NCI-H460 (cell line): ENCODE data around the gene RBFOX1. TPM values are rescaled to one million over a fixed set of nuclear protein-coding genes. Genes with fewer than 3 reads are reported as not detected.

Experiments used
- DNase-seq: peaks from one replicate; pipeline ENCODE4 v3.0.0-alpha.2; 2016; ENCODE audit warnings: low read depth; ENCODE audit errors: extremely low read depth
- total RNA-seq: library from RNA; depleted of rRNA; stranded (reverse); fragments of >200 nt; shearing (Covaris generic); gene quantifications from 2 replicates; pipeline ENCODE4 v1.2.3, GENCODE V29; 2014

The RBFOX1 gene
- total RNA-seq, 1 experiment from 2014 or later: not detected

DNA sequence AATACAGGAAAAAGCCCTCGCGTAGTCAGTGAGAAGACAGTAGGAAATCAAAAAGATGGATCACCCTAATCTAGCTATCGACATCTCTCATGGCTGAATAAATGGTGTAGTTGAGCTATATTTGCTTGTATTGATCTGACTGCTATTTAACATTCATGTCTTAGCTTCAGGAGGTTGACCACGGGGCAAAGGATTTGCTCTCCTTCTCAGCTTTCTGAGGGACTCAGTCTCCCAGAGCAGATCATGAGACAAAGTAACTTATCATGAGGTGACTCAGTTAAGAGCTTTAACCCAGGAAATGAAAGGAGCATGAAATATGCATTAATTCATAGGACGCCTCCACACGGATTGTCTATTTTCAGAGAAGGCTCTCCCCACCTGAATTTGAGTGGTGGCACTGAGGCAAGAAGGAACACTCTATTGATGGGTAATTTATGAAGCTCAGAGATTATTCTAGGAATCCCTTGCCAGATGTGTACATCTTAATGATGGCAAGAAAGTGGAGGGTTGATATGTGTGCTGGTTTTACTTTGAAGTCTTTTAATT lies 608 bp downstream of the RBFOX1 start:
- DNase-seq: no peak

GRCh38 chr16:7334801-7335560 lies 2.3 kb downstream of the RBFOX1 start:
- DNase-seq: no peak

GRCh38 chr16:7335991-7336634 lies 3.5 kb downstream of the RBFOX1 start:
- no peak for DNase-seq

DNA sequence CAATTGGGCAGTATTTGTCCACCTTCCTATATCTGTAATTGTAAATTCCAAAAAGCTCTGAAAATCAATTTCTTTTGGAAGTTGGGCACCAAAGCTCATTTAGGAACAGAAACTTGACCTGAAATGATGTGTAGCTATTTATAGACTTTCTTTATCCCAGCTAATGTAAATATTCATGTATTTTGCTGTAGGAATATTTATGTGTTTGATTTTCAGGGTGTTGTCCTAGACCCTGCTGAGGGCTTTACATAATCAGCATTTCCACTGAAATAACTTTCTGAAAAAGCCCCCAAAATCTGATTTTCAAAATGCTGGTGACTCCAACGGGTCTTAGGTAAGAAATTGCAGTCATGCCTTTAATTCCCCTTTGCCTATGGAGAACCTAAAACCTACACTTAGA lies 4.1 kb downstream of the RBFOX1 start:
- no peak for DNase-seq

DNA sequence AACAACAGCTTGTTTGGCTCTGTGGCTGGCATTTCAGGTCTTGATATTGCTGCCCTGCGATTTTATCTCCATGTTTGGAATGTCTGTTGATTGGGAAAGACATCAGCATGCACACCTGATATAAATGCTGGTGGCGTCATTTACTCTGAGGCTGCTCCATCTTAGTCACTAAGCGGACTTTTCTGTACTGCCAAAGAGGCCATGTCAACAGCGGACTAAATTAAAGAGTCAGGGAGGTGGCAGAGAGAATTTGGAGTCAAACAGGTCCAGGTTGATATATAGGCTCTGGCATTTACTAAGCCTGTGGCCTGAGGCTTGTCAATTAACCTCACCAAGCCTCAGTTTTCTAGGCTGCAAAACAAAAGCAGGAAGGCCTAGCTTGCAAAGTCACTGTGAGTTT lies 6.2 kb downstream of the RBFOX1 start:
- DNase-seq: no peak

DNA sequence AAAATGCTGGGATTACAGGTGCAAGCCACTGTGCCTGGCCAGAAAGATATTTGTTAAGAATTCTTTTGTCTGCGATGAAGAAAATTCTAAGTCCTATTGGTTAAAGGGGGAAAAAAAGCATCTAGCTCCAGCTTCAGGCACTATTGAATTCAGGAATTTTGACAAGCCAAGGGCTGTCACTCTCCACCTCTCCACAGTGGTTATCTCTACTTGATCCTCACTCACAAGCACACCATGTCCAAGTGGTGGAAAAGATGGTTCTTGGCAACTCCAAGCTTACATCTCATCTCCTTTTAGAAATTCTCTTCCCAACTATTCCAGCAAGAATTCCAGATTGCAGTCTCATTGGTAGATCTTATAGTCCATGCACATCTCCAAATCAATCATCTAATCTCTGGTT lies 7.1 kb downstream of the RBFOX1 start:
- DNase-seq: no peak

DNA sequence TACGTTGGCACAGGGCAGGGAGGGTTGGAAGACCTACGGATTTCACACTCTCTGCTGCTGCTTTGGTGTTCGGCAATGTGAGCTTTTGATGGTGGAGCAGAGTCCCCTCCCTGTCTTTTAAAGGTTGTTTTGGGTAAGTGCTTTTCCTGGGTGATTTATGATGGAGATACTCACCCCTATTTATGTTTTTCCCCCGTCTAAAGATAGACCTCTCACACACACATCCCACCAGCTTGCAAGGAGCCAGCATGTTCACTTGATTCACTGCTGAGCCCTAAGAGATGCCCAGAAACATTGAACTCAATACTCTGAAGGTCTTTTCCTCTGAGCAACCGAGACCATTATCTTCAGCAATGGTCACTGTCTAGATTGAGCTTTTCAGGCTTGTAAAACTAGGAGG lies 8.3 kb downstream of the RBFOX1 start:
- no peak for DNase-seq

GRCh38 chr16:7342598-7342997 lies 10.0 kb downstream of the RBFOX1 start:
- DNase-seq: no peak

DNA sequence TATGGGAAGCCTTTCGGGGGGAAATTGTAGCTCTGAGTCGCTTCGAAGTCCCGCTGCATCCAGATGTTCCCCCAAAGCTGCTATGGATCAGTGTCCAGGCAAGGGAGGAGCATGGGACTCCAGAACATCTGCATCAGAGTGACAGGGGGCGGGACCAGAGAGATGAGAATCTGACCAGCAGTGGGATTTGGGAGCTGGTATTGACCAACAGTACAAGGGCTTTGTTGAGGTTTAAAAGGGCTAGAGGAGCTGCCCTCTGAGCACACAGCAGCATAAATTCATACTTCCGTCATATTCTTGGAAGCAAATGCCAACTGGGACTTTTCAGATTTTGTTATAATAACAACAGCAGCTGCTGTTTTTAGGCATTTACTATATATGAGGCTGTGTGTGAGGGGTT lies 10.6 kb downstream of the RBFOX1 start:
- no peak for DNase-seq

DNA sequence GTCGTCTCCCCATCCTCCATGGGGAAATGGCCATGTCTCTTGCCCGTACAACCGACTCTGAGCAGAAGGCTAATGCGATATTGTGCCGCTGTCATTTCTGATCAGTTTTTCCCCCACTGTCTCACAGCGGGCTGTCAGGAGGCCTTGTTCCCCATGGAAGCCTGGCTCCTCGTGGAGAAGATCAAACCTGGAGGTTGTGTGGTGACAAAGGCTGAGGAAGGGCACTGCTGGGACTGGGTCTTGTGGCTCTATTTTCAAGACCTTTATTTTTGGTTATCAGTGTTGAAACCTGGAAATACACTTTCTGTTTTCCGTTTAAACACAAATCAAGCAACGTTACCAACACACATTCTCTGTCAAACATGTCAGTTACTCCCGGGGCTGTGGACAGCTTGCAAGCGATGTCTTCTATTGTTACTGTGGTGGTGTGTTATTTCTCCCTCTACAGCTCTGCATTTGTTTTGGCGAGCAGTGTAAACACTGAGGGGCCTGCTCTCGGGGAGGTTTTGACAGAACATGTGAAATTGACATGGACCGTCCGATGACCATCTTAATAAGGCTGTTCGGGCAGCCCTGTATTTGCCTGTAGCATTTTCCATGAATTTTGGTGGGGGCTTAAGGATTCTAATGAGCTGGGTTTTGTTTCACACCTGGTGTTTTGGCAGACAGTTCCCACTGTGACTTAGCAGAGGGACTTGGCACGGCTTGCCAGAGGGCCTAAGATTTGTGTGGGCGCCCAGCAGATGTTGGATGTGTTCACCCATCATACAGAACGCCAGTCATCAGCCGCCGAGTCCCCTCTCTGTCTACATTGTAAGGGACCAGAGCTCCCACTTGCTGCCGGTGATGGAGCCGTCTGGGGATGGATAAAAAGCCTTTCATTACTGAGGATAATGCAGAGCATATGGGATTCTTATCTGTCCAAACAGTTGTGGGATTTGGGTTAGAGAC lies 12.5 kb downstream of the RBFOX1 start:
- DNase-seq: no peak

DNA sequence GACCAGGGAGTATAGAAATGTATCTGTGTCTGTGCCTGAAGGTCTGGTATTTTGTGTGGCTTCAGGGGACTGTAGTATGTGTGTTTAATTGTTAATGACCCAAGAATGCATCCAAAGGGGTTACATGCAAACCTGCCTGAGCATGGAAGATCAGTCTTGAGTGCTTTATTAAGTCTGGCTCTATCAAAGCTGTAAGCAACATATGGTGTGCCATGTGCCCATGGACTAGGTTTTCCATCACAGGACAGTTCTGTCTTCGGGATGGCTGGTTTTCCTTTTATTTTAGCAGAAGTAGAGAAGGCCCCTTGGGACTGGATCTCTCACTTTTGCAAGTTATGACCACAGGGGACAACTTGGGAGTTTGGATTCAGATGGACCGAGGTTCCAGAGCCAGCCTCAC lies 18.2 kb downstream of the RBFOX1 start:
- no peak for DNase-seq

GRCh38 chr16:7351610-7352510 lies 19.2 kb downstream of the RBFOX1 start:
- no peak for DNase-seq

GRCh38 chr16:7355758-7356157 lies 23.1 kb downstream of the RBFOX1 start:
- no peak for DNase-seq

GRCh38 chr16:7361416-7362129 lies 28.9 kb downstream of the RBFOX1 start:
- DNase-seq: no peak

DNA sequence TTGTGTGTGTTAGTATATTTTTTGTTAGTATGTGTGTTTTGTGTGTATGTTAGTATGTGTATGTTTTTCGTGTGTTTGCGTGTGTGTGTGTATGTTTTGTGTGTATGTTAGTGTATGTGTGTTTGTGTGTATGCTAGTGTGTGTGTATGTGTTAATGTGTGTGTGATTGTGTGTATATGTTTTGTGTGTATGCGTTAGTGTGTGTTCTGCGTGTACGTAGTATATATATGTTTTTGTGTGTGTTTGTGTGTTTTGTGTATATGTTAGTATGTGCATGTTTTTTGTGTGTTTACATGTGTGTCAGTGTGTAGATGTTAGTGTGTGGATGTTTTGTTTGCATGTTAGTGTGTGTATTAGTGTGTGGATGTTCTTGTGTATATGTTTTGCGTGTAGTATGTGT lies 29.6 kb downstream of the RBFOX1 start:
- DNase-seq: no peak

GRCh38 chr16:7363422-7364417 lies 31.1 kb downstream of the RBFOX1 start:
- DNase-seq: no peak

DNA sequence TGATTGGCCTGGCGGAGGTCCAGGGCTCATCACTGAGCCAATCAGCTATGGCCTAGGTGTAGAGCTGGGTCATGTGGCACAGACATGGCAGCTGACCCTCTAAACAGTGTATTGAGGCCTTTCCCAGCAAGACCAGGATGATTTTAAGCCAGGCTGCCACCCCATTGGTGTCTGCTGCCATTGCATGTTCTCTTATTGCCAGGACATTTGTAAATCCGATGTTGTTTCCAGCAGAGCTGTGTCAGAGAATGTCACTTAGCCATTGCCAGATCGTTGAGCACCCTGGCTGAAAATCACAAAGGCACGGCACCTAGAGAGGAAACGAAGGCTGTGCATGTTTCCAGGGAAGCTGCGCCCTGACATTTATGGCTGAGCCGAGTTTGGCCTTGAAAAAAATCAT lies 33.4 kb downstream of the RBFOX1 start:
- DNase-seq: no peak
